Liver (tissue), 9 donors: ENCODE measurements around the gene TRIM32. TPM values are rescaled to one million over a fixed set of nuclear protein-coding genes. Genes with fewer than 3 reads are reported as not detected.

Source experiments
- DNase-seq: peaks from one replicate; pipeline ENCODE4 v3.0.0-alpha.2; 2017; ENCODE audit warnings: low spot score
- H3K27ac ChIP-seq, 2 donors: one replicate each; pipeline ENCODE4 v1.7.0; 2013; ENCODE audit warnings: inconsistent platforms in 2 of 2, low read length in 2 of 2, control low read depth in 1 of 2, low read depth in 1 of 2, mild to moderate bottlenecking in 1 of 2
- H3K27me3 ChIP-seq, 4 donors: one replicate each; pipeline versions ENCODE4 v1.6.1 to v1.7.0; 2013; ENCODE audit warnings: low read length in 3 of 4, inconsistent platforms in 1 of 4, mild to moderate bottlenecking in 1 of 4, moderate library complexity in 1 of 4; ENCODE audit not compliant: control insufficient read depth in 4 of 4, insufficient read depth in 4 of 4
- H3K36me3 ChIP-seq, 4 donors: one replicate each; pipeline versions ENCODE4 v1.6.1 to v1.7.0; 2013; ENCODE audit warnings: low read length in 3 of 4, mild to moderate bottlenecking in 3 of 4, low read depth in 1 of 4, moderate library complexity in 1 of 4; ENCODE audit not compliant: control insufficient read depth in 4 of 4, insufficient read depth in 3 of 4
- H3K4me1 ChIP-seq, 4 donors: one replicate each; pipeline versions ENCODE4 v1.6.1 to v1.7.0; 2013; ENCODE audit warnings: low read length in 3 of 4, mild to moderate bottlenecking in 3 of 4, moderate library complexity in 1 of 4; ENCODE audit not compliant: control insufficient read depth in 4 of 4, insufficient read depth in 4 of 4
- H3K4me3 ChIP-seq, 3 donors: one replicate each; pipeline versions ENCODE4 v1.6.1 to v1.7.0; 2013; ENCODE audit warnings: low read length in 3 of 3, control low read depth in 1 of 3, low read depth in 1 of 3, mild to moderate bottlenecking in 1 of 3
- H3K9ac ChIP-seq, 2 donors: one replicate each; pipeline ENCODE4 v1.7.0; 2013; ENCODE audit warnings: low read length in 2 of 2, mild to moderate bottlenecking in 2 of 2, moderate library complexity in 2 of 2, control low read depth in 1 of 2, low read depth in 1 of 2
- H3K9me3 ChIP-seq, 4 donors: one replicate each; pipeline versions ENCODE4 v1.6.1 to v1.7.0; 2013; ENCODE audit warnings: low read length in 3 of 4; ENCODE audit not compliant: control insufficient read depth in 4 of 4
- FOXA1 ChIP-seq: IDR thresholded peaks from 2 replicates; pipeline ENCODE4 v1.6.1; 2016; ENCODE audit warnings: antibody characterized with exemption
- FOXA2 ChIP-seq: IDR thresholded peaks from 2 replicates; pipeline ENCODE4 v1.6.1; 2016; ENCODE audit warnings: antibody characterized with exemption
- HNF4A ChIP-seq, 2 donors: conservative IDR thresholded peaks; 2 replicates each; pipeline ENCODE4 v1.6.1; 2016; ENCODE audit warnings: antibody characterized with exemption in 2 of 2, mild to moderate bottlenecking in 2 of 2
- HNF4G ChIP-seq: IDR thresholded peaks from 2 replicates; pipeline ENCODE4 v1.6.1; 2016; ENCODE audit warnings: antibody characterized with exemption
- JUND ChIP-seq, 2 donors: IDR thresholded peaks; 2 replicates each; pipeline ENCODE4 v1.6.1; 2016; ENCODE audit warnings: antibody characterized with exemption in 2 of 2
- NR2F2 ChIP-seq: IDR thresholded peaks from 2 replicates; pipeline ENCODE4 v1.6.1; 2016; ENCODE audit warnings: antibody characterized with exemption
- RAD21 ChIP-seq, 2 donors: IDR thresholded peaks; 2 replicates each; pipeline ENCODE4 v1.6.1; 2016; ENCODE audit warnings: antibody characterized with exemption in 2 of 2, mild to moderate bottlenecking in 2 of 2
- RXRA ChIP-seq, 2 donors: IDR thresholded peaks; 2 replicates each; pipeline ENCODE4 v1.6.1; 2017 to 2018; ENCODE audit warnings: antibody characterized with exemption in 2 of 2, mild to moderate bottlenecking in 1 of 2
- SP1 ChIP-seq: IDR thresholded peaks from 2 replicates; pipeline ENCODE4 v1.6.1; 2018; ENCODE audit warnings: antibody characterized with exemption, mild to moderate bottlenecking
- TAF1 ChIP-seq: conservative IDR thresholded peaks from 2 replicates; pipeline ENCODE4 v1.6.1; 2016; ENCODE audit warnings: antibody characterized with exemption, mild to moderate bottlenecking
- YY1 ChIP-seq: IDR thresholded peaks from 2 replicates; pipeline ENCODE4 v1.6.1; 2016; ENCODE audit warnings: antibody characterized with exemption, mild to moderate bottlenecking
- WGBS: extraction: QIAGEN DNeasy Blood & Tissue Kit; methylation state at CpG from one replicate; pipeline ENCODE4 v1.1.7; 2013; 5-methylcytosine and 5-hydroxymethylcytosine counted together
- polyA plus RNA-seq, 2 donors: library from polyadenylated mRNA; stranded (reverse) in 1 of 2; unstranded in 1 of 2; fragments of 200-250 nt in 1 of 2; fragments of >200 nt in 1 of 2; fragmentation: Nextera tagmentation in 1 of 2; extraction: Ambion mirVana in 1 of 2; gene quantifications; one replicate each; pipeline versions ENCODE4 v1.2.1 to v1.2.3, GENCODE V29; 2013 to 2015
- total RNA-seq, 2 donors: library from RNA; depleted of rRNA; stranded (reverse); fragments of >200 nt; gene quantifications; one replicate each; pipeline ENCODE4 v1.2.3, GENCODE V29; 2014
- TF ChIP-seq, protein P1 (sequence below): IDR thresholded peaks from 2 replicates; pipeline ENCODE4 v1.6.1; 2016; ENCODE audit warnings: antibody characterized with exemption, mild to moderate bottlenecking
- TF ChIP-seq, protein P2 (sequence below): IDR thresholded peaks from 2 replicates; pipeline ENCODE4 v1.6.1; 2016; ENCODE audit warnings: antibody characterized with exemption
- TF ChIP-seq, protein P3 (sequence below): fragments of 150-350 bp; IDR thresholded peaks from 2 replicates; pipeline ENCODE4 v1.5.1; 2017; ENCODE audit warnings: improper control_type of control experiment, low read depth, low read length; ENCODE audit not compliant: missing input control
- TF ChIP-seq, protein P4 (sequence below): IDR thresholded peaks from 2 replicates; pipeline ENCODE4 v1.6.1; 2016; ENCODE audit warnings: antibody characterized with exemption
- TF ChIP-seq, protein P5 (sequence below): IDR thresholded peaks from 2 replicates; pipeline ENCODE4 v1.6.1; 2016; ENCODE audit warnings: antibody characterized with exemption
- donor health status: healthy.
- donor health status: healthy.
- donor health status: healthy.
- donor health status: healthy.
- donor health status: healthy.

TRIM32 gene
- total and polyA plus RNA-seq, 4 donors, result 3.0 to 5.9 (median 3.5) TPM

DNA sequence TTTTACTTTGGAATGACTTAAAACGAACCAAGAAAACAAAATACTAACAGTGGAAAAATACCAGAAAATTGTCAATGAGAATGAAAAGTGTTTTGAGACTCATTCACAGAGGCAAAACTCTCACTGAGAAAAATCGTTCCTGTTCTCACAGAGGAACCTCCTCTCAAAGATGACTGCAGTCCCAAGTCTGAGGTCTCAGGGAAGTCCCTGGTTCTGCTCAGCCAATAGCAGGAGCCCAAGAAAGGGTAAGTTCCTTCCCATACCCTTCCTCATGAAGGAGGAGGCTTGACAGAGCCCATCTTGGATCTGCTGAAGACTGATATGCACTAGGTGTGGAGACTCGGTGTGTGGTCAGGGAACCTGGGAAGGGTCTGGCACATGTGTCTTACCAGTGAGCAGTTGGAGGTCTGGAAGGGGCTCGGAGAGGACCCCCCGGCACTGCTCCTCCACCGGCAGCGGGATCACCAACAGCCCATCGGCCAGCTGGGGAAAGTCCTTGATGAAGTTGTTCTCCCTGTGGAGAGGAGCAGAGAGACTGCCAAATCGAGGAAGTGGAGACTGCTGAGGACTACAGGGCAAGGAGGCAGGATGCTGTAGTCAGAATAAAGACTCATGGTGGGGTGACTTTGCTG lies 46.0 kb downstream of the TRIM32 start:
- no peaks in the 10 kb centered on the region for H3K36me3 ChIP-seq
- no peak overlapping the region for H3K27ac ChIP-seq
- peaks cover 0 to 5% (median 2%) of the 10 kb centered on the region in 4 donors for H3K4me1 ChIP-seq
- no peaks in the 10 kb centered on the region for H3K9me3 ChIP-seq
- no peaks in the 10 kb centered on the region for H3K27me3 ChIP-seq
- TF ChIP-seq, protein P1, sequence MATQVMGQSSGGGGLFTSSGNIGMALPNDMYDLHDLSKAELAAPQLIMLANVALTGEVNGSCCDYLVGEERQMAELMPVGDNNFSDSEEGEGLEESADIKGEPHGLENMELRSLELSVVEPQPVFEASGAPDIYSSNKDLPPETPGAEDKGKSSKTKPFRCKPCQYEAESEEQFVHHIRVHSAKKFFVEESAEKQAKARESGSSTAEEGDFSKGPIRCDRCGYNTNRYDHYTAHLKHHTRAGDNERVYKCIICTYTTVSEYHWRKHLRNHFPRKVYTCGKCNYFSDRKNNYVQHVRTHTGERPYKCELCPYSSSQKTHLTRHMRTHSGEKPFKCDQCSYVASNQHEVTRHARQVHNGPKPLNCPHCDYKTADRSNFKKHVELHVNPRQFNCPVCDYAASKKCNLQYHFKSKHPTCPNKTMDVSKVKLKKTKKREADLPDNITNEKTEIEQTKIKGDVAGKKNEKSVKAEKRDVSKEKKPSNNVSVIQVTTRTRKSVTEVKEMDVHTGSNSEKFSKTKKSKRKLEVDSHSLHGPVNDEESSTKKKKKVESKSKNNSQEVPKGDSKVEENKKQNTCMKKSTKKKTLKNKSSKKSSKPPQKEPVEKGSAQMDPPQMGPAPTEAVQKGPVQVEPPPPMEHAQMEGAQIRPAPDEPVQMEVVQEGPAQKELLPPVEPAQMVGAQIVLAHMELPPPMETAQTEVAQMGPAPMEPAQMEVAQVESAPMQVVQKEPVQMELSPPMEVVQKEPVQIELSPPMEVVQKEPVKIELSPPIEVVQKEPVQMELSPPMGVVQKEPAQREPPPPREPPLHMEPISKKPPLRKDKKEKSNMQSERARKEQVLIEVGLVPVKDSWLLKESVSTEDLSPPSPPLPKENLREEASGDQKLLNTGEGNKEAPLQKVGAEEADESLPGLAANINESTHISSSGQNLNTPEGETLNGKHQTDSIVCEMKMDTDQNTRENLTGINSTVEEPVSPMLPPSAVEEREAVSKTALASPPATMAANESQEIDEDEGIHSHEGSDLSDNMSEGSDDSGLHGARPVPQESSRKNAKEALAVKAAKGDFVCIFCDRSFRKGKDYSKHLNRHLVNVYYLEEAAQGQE, result no peak
- no peak for TF ChIP-seq YY1
- TF ChIP-seq, protein P2, sequence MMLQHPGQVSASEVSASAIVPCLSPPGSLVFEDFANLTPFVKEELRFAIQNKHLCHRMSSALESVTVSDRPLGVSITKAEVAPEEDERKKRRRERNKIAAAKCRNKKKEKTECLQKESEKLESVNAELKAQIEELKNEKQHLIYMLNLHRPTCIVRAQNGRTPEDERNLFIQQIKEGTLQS, result no peak
- TF ChIP-seq HNF4G, result no peak
- TF ChIP-seq TAF1, result no peak
- TF ChIP-seq JUND (IDR thresholded peaks at IDR 0.05), result no peak
- no peak for TF ChIP-seq RAD21 (IDR thresholded peaks at IDR 0.05)
- TF ChIP-seq, protein P3, sequence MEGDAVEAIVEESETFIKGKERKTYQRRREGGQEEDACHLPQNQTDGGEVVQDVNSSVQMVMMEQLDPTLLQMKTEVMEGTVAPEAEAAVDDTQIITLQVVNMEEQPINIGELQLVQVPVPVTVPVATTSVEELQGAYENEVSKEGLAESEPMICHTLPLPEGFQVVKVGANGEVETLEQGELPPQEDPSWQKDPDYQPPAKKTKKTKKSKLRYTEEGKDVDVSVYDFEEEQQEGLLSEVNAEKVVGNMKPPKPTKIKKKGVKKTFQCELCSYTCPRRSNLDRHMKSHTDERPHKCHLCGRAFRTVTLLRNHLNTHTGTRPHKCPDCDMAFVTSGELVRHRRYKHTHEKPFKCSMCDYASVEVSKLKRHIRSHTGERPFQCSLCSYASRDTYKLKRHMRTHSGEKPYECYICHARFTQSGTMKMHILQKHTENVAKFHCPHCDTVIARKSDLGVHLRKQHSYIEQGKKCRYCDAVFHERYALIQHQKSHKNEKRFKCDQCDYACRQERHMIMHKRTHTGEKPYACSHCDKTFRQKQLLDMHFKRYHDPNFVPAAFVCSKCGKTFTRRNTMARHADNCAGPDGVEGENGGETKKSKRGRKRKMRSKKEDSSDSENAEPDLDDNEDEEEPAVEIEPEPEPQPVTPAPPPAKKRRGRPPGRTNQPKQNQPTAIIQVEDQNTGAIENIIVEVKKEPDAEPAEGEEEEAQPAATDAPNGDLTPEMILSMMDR, result no peak
- no peak for TF ChIP-seq SP1
- no peak for TF ChIP-seq FOXA2
- TF ChIP-seq RXRA (IDR thresholded peaks at IDR 0.05), result no peak
- TF ChIP-seq NR2F2, result no peak
- no peak for TF ChIP-seq FOXA1
- TF ChIP-seq, protein P4, sequence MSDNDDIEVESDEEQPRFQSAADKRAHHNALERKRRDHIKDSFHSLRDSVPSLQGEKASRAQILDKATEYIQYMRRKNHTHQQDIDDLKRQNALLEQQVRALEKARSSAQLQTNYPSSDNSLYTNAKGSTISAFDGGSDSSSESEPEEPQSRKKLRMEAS, result no peak
- H3K9ac ChIP-seq, result no peak overlapping the region
- no peak overlapping the region for H3K4me3 ChIP-seq
- no peak for DNase-seq
- WGBS, result 76% methylated on average over 9 of the region's 9 CpGs

DNA sequence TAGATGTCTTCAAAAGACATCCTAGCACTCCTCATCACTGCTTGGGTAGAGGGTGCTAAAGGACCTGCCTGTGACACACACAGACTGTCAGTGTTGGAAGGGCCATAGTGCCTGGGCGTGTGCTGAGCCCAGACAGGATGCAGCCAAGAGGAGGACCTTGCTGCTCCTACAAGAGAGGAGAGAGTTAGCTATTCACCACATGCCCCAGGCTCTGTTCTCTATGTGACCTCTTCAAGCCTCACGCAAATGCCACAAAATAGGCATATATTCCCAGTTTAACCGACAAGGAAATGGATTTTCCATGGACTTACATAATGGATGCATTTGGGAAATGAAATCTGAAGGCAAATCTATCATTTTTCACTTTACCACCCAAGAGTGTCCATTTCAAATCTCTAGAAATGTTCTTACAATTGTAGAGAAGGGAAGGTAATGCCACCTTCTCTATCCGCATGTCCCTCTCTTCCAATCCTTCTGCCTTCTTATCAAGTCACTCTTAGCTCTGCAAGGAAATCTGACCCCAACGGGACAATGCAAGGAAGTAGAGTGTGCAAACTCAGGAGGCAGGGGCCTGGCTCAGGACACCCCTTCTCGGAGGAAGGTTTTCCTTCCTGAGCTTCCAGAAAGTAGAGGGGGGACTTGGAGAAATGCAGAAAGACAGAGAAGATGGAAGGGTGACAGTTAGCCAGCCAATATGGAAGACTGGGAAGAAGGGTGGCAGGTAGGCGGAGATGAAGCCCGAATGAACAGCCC lies 49.5 kb downstream of the TRIM32 start:
- Histone ChIP-seq H3K27ac (no peak overlapping the region), H3K9ac (no peak overlapping the region), H3K4me3 (no peak overlapping the region), H3K9me3 (no peaks in the 10 kb centered on the region), H3K4me1 (peaks cover 0 to 5% (median 2%) of the 10 kb centered on the region in 4 donors), H3K27me3 (no peaks in the 10 kb centered on the region), H3K36me3 (no peaks in the 10 kb centered on the region)
- WGBS, result 54% methylated on average over 8 of the region's 8 CpGs
- no peak for DNase-seq
- TF ChIP-seq, protein P4, result no peak
- TF ChIP-seq HNF4G (no peak), RAD21 (IDR thresholded peaks at IDR 0.05) (no peak), HNF4A (conservative IDR thresholded peaks at IDR 0.05) (no peak), JUND (IDR thresholded peaks at IDR 0.05) (no peak)
- TF ChIP-seq, protein P5, sequence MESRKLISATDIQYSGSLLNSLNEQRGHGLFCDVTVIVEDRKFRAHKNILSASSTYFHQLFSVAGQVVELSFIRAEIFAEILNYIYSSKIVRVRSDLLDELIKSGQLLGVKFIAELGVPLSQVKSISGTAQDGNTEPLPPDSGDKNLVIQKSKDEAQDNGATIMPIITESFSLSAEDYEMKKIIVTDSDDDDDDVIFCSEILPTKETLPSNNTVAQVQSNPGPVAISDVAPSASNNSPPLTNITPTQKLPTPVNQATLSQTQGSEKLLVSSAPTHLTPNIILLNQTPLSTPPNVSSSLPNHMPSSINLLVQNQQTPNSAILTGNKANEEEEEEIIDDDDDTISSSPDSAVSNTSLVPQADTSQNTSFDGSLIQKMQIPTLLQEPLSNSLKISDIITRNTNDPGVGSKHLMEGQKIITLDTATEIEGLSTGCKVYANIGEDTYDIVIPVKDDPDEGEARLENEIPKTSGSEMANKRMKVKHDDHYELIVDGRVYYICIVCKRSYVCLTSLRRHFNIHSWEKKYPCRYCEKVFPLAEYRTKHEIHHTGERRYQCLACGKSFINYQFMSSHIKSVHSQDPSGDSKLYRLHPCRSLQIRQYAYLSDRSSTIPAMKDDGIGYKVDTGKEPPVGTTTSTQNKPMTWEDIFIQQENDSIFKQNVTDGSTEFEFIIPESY, result no peak
